HCEC 1CT (cell line): ENCODE measurements around the gene TM9SF1.

Experiments
- DNase-seq: peaks from one replicate; pipeline ENCODE4 v3.0.0-alpha.2; 2017

TM9SF1 gene

GRCh38 chr14:24195186-24196070 is at the start of gene TM9SF1:
Gene TM9SF1, minus strand, starts transcription at chr14:24195441. Its CDS starts 422 bp downstream, at chr14:24195019.
- DNase-seq: peak; percentile 85

- no peak for DNase-seq
Measured at GRCh38 chr14:24243336-24243836, 48.1 kb upstream of the TM9SF1 start.

DNA sequence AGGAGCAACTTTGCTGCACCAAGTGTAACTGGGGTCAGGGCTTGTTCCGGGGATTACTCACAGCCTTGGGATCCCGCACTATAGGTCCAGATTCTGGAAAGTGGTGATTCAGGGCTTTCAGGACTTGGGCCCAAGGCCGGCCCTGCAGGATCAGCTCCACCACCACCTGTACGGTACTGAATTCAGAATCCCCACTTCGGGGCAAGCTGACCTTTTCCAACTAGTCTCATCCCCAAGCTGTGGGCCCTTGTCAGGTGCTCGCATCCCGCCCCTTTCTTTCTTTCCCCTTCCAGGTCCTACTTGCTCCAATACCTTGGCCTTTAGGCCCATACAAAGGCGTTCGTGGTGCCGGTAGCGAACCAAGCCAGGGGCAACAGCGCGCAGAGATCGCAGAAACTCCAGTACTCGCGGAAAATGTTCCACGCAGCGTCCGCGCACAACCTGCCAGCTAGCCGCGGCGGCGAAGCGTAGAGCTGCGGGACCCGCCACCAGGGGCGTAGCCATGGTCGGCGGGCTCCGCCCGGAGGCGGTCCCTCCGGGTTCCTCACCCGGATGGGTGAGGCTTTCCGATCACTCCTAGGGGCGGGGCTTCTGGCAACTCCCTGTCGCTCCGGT is 46.7 kb upstream of the TM9SF1 start:
- DNase-seq: peak; percentile 97

GRCh38 chr14:24240110-24240918 is 45.1 kb upstream of the TM9SF1 start:
- no peak for DNase-seq

GRCh38 chr14:24238527-24239037 is 43.3 kb upstream of the TM9SF1 start:
- DNase-seq: no peak

- no peak for DNase-seq
Measured at GRCh38 chr14:24238123-24238522, 42.9 kb upstream of the TM9SF1 start.

DNA sequence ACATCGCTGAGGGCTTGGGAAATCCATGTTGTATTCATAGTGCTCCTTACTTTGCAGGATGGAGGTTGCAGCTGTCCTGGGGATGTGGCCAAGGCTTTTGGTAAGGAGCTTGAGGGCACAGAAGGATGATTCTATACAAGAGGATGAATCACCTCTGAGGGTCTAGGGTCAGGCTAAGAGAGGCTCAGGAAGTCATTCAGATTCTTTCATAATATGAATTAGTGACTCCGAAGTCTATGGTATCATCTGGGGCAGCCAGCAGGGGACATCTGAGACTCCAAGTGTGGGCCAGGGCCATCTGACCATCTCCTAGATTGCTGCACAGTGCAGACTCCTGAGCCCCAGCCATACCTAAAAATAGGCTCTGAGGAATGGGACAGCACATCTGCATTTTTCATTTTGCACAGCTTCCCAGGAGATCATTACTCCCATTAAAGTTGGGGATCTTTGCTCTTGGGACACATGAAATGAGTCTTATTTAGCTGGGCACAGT is 42.3 kb upstream of the TM9SF1 start:
- DNase-seq: no peak

- DNase-seq: no peak
Measured at GRCh38 chr14:24236689-24237462, 41.6 kb upstream of the TM9SF1 start.

GRCh38 chr14:24235804-24236688 is 40.8 kb upstream of the TM9SF1 start:
- DNase-seq: no peak

GRCh38 chr14:24234095-24235005 is 39.1 kb upstream of the TM9SF1 start:
- no peak for DNase-seq

GRCh38 chr14:24233538-24233866 is 38.3 kb upstream of the TM9SF1 start:
- DNase-seq: no peak

DNA sequence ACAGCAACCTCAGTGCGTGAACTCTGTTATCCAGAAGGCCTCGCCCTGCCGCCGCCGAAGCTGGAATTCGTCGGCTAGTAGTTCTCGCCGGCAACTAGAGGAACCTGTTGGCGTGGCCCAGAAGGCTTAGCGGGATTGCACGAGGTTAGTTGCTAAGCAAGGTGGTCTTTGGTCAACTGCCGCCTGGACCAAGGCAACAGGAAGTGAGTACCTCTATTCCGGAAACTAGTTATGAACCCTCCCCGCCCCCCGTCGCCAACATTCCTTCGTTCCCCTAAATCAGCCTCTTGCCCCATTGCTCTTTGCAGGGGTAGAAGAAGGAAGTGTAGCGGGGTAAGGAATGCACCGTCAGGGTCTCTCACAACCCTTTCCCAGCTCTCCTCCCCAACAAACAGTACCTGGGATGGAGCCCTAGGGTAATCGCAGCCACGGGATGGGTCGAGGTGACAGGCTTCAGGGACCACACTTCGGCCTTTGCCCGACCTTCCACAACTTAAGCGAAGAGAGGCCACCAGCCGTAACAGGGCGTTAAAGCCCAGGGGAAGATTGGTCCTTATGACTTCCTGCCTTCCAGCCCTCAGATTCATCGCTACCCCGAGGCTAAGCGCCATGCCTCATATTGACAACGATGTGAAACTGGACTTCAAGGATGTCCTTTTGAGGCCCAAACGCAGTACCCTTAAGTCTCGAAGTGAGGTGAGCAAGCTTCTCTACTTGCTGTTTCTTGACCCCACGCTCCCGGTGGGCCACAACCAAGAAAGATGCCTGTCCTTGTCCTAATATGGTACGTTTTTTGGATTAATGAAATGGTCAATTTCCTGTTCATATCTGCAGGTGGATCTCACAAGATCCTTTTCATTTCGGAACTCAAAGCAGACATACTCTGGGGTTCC is 37.6 kb upstream of the TM9SF1 start, which contains the start of gene GMPR2:
Gene GMPR2 (plus strand): TSS at position 285 of the 893 bp plus-strand sequence. CDS start 325 bp downstream, at position 610.
- peak; percentile 11 for DNase-seq

DNA sequence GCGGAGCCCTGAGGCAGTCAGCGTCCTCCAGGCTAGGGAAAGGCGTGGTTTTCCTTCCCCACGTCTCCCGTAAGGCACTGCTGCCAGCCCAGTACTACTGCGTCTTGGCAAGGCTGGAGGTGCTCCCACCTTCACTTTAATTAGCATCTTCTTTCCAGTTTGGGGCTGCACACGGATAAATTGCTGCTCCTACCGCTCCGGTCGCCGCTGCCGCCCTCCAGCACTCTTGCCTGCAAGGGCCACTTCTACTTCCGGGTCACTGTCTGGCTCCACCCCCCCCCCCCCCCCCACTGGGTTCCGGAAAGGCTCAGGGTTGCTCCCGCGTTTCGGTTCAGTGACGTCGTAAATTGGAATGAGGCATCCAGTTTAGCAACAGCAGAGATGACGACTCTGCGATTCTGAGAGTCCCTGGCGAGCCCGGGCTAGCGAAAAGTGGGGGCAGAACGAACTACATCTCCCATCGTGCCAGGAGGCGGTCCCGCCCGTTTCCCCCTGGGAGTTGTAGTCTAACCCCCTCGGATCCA is 36.9 kb upstream of the TM9SF1 start, which contains the start of gene NEDD8:
Gene NEDD8 (minus strand): TSS at position 247 of the 524 bp plus-strand sequence. CDS start 100 bp downstream, at position 147.
- DNase-seq: peak; percentile 97

- DNase-seq: no peak
Measured at GRCh38 chr14:24231263-24232120, 36.3 kb upstream of the TM9SF1 start.

GRCh38 chr14:24228902-24229301 is 33.7 kb upstream of the TM9SF1 start:
- DNase-seq: no peak

DNA sequence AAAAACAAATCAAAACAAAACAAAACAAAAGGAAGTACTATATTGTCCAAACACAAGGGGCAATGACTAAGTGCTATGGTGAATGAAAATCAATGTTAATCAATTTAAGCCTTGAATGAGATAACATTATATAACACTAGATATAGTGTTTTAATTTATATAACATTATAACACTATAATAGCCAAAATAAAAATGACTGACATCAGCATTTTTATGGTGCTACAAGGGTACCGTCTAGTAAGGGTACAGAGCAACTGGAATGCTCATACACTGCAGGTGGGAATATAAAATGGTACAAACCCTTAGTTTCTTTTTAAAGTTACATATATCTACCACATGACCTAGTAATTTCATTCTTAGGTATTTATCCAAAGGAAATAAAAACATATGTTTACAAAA is 31.2 kb upstream of the TM9SF1 start:
- no peak for DNase-seq

- DNase-seq: peak; percentile 94
Measured at GRCh38 chr14:24224618-24225071, 29.4 kb upstream of the TM9SF1 start.
